Measurements from ENCODE around the gene CACNB1.

The CACNB1 gene

DNA sequence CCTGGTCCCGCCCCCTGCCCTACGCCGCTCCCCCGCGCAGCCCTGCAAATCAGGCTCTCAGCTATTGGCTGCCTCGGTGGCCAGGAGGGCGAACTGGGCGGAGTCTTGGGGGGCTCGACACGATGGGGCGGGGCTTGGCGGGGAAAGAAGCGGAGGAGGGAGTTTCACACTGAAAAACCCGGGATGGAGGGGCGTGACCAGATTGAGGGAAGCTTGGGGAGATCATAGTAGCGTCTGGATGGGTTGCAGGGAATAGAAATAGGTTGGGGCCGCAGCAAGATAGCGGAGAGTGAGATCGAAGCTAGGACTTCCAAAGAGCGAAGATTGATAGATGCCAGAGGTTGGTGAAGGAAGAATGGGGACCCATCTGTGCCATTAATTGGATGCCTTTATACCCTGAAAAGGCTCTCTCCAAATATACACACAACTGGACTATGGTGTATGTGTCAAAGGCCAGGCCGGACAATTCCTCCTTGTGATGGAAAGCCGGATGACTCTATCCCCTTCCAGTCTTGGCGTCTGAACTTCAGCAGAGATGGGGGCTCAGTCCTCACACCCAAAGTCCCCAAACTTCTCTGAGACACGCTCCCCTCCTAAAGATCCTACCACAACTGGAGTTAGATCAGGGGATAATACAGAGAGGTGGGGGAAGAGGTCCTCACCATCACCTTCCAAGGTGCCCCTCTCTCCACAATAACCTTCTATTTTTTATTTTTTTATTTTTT is 28.7 kb upstream of the CACNB1 start:
- DNase-seq (ENCODE audit: low read depth in 2 of 2): no peak

DNA sequence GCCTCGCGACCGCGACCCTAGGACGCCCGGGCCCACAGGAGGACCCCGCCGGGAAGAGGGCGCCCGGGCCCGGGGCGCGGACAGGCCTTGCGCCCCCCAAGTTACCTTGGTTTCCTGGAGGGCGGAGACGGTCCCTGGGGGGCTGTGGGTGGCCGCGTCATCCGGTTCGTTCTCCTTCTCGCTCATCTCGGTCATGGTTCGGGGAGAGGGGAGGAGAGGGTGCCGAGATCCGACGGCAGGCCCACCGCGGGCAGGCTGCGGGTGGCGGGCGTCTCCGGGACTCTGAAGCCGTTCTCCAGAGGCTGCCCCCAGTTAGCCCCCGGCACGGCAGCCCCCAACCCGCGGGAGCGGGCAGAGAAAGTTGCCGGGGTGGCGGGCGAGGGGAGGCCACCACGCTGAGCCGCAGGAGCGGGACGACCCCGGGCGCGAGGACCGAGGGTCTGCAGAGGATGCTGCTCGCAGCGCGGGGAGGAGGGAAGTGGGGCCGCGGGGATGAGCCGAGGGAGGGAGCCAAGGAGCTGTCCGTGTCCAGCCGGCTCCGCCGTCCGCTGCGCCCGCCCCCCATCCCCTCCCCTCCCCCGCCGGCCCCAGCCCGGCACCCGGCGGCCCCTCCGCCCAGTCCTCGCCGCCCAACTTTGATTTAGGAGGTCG is 28.0 kb upstream of the CACNB1 start, which contains the start of gene STAC2:
TSS of gene STAC2 (minus strand) at position 638 of the 651 bp plus-strand sequence. CDS start at position 195, 443 bp downstream.
- no peak for DNase-seq (ENCODE audit: low read depth in 2 of 2)

DNA sequence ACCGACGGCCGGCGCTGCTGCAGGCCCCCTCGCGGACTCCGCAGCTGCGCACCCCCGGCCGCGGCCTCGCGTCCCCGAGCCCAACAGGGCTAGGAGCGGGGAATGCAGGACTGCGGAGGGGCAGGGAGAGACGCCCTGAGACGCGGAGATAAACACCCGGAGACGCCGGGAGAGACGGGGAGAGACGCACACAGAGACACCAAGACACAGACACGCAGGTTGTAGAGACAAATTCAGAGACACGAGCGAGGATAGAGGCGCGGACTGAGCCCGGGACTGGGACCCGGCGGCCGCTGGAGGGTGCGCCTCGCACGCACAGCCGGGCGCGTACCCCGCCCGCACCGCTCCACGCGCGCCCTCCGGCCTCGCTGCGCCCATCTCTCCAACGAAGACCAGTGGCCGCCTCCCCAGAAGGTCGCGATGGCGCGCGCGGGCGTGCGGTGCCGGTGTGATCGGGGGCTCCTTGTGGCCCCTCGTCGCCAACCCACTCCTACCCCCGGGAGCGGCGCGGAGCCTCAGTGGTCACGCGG is 27.4 kb upstream of the CACNB1 start:
- DNase-seq (ENCODE audit: low read depth in 2 of 2): no peak

DNA sequence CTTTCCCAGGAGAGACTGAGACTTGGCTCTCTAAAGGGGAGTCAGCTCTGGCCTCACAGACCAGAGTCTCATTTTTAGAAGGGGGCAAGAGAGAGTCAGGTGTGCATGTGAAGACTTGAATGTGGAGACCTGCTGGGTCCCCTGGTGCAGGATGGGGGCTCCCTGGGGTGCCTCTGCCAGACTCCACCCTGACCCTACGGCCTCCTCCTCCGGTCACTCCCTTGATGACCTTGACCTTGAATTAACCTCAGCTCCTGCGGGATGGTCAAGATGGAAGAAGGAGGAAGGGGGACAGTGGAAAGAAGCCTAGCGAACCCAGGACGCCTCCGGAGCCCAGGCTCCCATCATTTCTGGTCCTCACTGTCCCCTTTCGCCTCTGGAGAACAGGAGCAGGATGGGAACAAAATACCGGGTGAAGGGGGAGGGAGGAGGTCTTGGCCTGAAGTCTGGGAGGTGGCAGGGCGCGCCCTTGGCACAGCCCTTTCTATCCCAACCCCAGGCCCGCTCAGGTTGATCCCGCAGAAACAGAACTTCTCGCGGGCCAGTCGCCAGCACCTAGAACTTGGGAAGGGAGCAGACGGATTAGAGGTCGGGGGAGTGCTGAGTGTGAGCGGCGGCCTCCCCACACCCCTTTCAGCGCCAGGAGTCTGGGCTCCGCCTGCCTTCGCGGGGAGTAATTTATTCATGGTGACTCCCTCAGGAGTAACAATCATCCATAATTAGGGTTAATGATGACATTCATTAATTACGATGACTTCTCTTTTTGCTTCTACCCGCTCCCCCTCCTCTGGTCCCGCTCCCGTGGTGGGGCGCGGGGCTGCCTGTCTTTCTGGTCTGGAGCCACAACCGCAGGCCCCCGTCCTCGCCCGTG is 26.7 kb upstream of the CACNB1 start:
- no peak for DNase-seq (ENCODE audit: low read depth in 2 of 2)

DNA sequence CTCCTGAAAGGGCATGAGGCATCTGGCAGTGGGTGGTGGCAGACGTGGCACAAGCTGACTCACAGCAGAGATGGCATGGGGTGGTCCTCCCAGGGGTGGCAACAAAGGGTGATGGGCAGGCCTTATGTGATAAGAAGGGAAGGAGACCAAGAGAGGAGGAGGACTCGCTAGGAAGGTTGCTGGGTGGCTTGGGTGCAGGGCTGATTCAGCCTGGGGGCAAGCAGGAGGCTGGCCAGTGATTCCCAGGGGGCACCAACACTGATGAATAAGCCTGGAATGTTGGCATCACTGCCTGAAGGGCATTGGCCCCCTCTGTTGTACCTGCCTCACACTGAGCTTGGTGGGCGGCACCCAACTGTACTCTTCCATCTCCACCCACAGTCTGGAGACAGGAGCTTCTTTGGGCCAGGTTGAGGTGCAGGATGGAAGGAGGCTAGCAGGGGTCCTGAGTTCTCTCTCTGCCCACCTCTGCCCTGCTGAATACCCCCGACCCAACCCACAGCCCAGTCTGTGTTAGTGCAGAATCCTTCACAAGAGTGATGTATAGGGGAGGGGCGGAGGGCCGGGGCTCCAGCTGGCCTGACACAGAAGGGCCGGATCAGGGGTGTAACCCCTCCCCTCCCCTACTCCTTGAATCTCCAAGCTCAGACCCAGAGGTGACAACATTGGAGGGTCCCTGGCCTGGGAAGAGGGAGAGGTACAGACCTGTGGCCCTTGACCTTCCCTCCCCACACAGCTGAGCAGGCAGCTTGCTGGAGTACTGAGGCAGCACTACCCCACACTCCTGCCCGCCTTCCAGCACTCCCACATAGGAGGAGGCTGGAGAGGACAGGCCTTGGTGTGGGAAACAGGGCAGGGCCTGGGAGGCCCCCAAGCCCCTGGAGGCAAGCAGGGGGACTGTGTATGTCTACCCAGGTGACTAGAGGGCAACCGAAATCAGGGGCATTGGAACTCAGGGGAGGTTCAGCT is 25.7 kb upstream of the CACNB1 start:
- no peak for DNase-seq (ENCODE audit: low read depth in 2 of 2)

DNA sequence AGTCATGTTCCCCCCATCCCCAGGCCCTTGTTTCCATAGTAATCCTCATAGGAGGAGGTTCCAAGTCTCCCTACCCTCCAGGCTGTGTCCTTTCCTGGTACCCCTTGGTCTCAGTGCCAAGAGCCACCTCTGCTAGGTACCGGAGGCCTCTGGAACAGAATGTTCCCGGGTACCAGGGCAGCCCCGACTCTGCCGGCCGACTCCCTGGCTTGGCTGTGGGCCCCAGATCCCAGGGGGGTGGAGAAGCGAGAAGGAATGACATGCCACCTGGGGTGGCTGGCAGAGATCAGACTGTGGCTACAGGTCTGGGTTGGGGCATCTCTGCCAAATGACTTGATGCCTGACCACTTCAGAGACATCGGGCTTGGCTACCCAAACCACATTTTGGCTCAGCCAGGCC is 24.7 kb upstream of the CACNB1 start:
- DNase-seq (ENCODE audit: low read depth in 2 of 2): no peak

DNA sequence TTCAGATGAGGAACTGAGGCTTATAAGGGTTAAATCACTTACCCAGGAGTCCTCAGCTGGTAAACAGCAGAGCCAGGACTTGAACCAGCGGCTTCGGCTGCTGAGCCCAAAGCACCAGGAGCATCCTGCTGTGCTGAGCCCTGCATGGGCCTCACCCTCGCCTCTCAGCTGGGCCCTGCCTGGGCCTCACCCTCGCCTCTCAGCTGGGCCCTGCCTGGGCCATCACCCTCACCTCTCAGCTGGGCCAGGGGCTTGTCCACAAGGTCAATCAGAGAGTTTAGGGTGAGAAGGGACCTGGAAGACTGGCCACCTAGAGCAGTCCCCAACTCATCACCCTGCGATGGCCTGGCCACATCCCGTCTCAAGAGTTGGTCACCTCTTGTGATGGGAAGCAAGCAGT is 24.1 kb upstream of the CACNB1 start:
- DNase-seq (ENCODE audit: low read depth in 2 of 2): no peak

DNA sequence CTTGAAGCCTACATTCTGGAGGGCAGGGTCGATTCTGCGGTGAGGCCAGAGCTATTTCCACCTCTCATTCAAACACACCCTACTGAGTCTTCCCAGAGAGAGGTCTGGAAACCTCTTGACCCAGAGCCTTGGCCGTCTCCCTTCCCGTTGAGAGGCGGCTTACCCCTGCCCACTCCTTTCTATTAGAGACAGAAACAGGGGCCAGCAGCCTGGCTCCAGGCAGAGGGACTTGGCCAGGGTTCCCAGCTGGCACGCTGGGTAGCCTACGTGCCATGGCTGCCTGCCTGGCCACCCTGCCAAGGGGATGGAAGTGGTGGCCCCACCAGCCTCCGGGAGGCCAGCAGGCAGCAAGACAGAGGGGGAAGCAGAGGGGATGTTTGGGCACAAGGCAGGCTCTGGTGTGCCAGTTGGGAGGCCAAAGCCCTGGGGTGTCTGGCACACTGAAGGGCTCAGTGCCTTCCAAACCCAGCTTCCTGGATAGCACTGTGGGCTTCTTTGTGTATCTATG is 22.2 kb upstream of the CACNB1 start:
- no peak for DNase-seq (ENCODE audit: low read depth in 2 of 2)

DNA sequence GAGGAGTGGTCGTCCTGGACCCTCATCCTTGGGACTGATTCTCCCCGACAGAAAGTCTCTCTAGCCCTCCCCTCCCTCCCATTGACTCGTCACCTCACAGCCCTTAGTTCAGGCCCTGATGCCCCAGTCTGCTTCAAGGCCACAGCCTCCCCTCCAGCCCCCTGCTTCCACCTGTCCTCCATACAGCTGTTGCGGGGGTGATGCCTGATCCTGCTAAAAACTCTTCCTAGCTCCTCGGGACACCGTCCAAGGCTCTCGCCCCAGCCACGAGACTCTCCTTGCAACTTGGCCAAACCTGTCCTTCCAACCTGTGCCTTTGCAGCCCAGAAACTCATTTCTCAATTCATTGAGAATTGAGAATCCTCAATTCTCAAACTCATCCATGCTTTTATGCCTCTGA is 21.4 kb upstream of the CACNB1 start:
- no peak for DNase-seq (ENCODE audit: low read depth in 2 of 2)

DNA sequence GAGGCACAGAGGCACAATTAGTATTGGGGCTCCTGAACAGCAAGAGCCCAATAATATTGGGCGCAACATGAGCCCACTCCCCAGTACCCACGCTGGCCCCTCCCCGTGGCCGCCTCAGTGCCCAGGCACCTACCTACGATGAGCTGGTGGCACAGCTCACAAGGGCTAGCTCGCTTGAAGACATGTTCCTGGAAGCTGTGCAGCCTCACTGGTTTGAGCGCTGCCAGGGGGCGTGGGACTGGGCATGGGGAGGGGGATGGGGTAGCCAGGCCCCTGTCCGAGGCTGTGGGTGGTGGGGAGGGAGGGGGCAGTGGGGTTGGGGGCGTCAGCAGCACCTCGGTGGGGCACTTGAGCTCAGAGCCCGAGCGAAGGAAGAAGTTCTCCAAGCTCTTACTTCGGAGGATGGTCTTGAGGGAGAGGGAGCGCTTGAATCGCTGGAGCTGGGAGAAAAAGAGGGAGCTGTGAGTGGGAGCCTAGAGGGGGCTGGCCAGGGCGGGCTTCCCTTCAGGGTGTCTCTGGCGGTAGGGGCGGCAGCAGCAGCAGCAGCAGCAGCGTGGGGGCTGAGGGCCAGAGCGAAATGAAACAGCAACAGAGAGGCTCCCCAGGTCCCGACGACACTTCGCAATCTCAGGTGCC is 20.4 kb upstream of the CACNB1 start:
- no peak for DNase-seq (ENCODE audit: low read depth in 2 of 2)

DNA sequence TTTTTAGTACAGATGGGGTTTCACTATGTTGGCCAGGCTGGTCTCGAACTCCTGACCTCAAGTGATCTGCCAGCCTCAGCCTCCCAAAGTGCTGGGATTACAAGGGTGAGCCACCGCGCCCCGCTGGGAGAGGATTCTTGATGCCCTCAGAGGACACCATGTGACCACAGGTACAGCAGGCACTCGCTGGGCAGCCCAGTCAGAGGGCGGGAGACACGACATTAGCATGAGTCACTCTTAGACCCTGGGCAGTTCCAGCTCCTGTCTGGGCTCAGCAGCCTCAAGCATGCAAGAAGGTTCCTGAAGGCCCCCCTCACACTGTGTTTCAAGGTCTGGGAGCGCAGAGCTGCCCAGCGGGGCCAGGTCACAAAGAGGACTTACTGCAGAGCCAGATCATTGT is 16.4 kb upstream of the CACNB1 start:
- no peak for DNase-seq (ENCODE audit: low read depth in 2 of 2)

DNA sequence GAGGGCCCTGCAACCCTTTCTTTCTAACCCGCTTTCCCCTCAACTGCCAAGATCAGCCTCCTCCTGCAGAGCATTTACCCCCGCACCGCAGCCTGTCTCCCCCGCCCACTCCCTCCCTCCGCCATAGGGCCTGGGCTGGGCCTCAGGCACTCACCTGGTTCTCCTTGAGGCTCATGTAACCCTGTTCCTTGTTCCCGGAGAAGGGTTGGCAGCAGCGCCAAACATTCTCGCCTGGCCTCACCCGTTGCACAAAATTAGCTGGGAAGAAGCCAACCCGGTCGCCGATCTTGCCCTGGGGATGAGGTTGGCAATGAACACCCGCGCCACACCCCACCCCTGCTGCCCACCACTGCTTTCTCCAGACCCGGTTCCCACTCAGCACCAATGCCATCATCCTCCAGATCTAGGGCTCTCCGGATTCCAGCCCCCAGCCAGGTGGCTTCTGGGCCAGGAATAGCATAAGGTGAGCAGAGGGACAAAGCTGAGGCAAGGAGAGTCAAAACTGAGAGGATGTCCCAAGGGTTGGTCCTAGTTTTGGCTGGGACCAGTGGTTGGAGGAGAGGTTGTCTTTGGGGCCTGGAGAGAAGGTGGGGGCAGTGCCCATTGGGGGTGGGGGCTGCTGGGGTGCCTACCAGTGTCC is 15.5 kb upstream of the CACNB1 start:
- no peak for DNase-seq (ENCODE audit: low read depth in 2 of 2)

DNA sequence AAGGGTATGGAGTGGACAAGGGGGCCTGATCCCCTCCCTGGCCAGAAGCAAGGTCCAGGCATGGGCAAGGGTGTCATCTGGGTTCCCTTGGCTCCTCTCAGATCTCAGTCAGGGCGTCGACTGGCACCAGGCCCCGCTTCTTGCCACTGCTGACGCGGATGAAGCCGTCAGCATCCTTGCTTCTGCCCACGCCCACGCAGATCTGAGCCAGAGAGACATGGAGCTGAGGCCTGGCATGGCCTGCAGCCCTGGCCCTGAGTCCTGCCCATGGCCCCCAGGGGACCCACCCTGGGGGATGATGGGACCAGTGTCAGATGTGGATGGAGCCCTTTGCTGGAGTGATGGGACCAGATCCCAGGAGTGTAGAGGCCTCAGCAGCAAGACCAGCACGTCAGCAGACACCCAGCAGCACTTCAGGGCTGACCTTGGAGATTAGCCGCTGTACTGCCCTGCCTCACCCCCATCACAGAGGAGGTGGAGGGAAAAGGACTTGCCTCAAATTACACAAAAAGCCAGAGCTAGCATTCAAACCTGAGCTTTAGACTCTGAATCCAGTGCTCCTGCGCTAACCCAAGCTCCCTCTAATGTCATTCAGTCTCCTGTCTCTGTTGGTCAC is 14.8 kb upstream of the CACNB1 start:
- DNase-seq (ENCODE audit: low read depth in 2 of 2): no peak

DNA sequence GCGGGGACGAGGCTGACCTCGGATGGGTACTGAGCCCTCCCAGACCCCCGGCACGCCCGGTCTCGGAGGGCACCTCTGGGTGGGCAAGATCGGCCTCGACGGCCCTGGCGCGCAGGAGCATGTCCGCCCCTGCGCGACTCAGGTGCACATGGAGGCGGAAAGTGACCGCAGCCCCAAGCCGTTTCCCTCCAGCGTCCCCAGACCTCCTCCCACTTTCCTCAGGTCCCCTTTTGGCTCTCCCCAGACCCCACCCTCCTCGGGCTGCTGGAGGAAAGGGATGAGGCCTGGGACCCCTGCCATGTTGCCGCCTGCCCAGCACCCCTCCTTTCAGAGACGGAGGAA is 12.6 kb upstream of the CACNB1 start:
- DNase-seq (ENCODE audit: low read depth in 2 of 2): no peak

DNA sequence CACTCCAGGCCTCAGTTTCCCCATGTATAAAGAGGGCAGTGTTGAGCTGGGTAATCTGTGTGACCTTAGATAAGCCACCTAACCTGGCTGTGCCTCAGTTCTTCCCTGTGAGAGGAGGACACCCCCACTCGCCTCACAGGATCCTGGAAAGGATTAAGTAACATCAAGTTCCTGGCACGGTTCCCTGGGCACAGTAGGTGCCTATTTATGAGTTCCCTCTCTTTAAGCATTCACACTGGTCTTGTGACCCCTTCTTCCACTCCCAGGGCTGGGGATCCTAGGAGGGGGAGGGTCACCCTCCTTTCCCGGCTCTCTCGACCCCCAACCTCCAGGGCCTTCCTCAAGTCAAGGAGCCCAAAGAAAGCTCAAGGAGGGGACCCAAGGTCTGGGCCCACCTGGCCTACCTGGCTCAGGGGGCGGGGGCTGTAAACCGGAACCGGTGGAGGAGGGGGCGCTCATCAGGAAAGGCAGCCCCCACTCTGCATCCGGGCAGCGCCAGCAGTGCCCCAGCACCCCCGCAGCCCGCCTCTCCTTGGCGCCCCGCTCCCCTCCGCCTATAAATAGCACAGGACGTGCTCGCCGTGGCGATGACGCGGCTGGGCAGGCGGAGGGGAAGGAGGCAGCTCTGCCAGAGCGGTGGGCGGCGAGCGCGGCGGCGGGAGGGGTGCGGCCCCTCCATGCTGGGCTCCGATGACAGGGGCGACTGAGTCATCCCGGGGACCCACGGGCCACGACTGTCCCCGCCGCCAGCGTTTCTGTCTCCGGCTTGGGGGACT is 12.0 kb upstream of the CACNB1 start:
- DNase-seq (ENCODE audit: low read depth in 2 of 2): peak in 1 of 2 donors; percentile 66

DNA sequence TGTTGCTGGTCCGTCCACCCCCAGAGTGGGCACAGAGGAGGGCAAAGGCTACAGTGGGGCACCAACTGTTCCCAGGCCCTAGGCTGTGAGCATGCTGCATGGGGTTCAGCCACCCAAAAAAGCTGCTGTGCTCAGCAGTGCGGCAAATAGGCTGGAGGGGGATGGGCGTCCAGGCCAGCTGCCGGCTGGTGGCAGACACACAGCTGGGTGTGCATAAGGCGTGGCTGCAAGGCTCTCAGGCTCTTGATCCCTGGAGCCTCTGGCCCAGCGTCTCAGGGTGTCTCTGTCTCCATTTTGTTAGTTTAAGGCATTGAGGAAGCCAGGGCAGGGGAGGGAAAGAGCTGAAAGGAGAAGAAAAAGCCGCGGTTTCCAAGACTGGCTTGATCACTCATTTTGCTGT is 11.4 kb upstream of the CACNB1 start:
- DNase-seq (ENCODE audit: low read depth in 2 of 2): no peak

DNA sequence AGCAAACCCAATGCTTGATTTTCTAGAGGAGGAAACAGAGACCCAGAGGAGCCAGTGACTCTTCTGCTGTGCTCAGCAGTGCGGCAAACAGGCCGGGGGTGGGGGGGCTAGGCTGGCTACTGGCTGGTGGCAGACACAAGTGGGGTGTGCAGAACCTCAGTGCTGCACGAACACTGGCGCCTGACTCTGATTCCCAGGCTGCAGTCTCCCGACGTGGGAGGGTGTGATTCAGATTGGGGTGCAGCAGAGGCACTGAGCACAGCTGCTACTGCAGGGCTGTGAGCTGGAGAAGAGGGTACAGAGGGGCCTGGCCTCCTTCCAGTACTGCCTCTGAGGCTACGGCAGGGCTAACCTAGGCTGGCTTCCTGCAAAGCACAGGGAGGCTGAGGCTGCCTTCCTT is 10.7 kb upstream of the CACNB1 start:
- DNase-seq (ENCODE audit: low read depth in 2 of 2): no peak

DNA sequence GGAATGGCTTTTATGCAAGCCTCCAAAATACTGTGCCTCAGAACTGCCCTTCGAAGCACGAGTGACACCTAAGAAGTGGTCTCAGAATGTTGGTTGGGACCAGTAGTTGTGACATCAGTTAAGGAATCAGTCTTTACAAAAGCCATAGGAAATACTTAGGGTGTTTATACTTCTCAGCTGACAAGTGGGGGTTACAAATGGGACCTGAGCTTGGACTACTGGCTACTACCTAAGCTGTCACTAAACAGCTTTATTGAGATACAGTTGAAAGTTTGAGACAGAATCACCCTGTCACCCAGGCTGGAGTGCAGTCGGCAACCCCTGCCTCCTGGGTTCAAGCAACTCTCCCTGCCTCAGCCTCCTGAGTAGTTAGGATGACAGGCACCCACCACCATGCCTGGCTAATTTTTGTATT is 7.7 kb upstream of the CACNB1 start:
- DNase-seq (ENCODE audit: low read depth in 2 of 2): no peak

DNA sequence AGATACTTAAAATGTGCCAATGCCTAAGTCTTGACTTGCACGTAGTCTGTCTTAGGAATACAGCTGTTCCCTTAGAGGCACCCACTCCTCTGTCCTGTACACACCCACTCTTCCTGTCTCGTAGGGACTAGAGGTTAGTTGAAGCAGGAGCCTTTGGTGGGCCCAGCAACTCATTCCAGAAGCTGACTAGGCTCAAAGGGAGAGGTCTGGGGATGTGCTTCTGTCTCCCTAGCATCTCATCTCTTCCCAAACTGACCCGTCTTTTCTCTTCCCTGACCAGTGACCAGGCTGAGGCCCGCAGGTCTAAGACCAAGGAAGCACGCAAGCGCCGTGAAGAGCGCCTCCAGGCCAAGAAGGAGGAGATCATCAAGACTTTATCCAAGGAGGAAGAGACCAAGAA is 6.8 kb upstream of the CACNB1 start:
- DNase-seq (ENCODE audit: low read depth in 2 of 2): no peak

Measured in stimulated activated CD4-positive, alpha-beta T cell treated with anti-CD3 and anti-CD28 coated beads, Interleukin-15, amount 100 ng/mL, for 48 hours (primary cell).